ENCODE results near the gene MRPL46.

The MRPL46 gene

GRCh38 chr15:88428053-88428452 is 39.1 kb downstream of the MRPL46 start:
- no peak for TF ChIP-seq TAF1 (IDR thresholded peaks at IDR 0.05; ENCODE audit: borderline replicate concordance, insufficient read depth, low read length)
- no peak for TF ChIP-seq POLR2AphosphoS5 (IDR thresholded peaks at IDR 0.05; ENCODE audit: low read depth, low read length)
- no peak for TF ChIP-seq REST (IDR thresholded peaks at IDR 0.05; ENCODE audit: insufficient read depth in 1 of 2, low read depth in 2 of 2, low read length in 2 of 2)
- no peak for TF ChIP-seq SIN3A (IDR thresholded peaks at IDR 0.05; ENCODE audit: borderline replicate concordance, insufficient read depth, low read length)
- TF ChIP-seq FOXP2 (optimal IDR thresholded peaks at IDR 0.05; ENCODE audit: borderline replicate concordance, extremely low read depth, extremely low read length, insufficient read depth), result no peak

- no peak for TF ChIP-seq POLR2AphosphoS5 (IDR thresholded peaks at IDR 0.05; ENCODE audit: low read depth, low read length)
- no peak for TF ChIP-seq TAF1 (IDR thresholded peaks at IDR 0.05; ENCODE audit: borderline replicate concordance, insufficient read depth, low read length)
- TF ChIP-seq FOXP2 (optimal IDR thresholded peaks at IDR 0.05; ENCODE audit: borderline replicate concordance, extremely low read depth, extremely low read length, insufficient read depth), result no peak
- TF ChIP-seq SIN3A (IDR thresholded peaks at IDR 0.05; ENCODE audit: borderline replicate concordance, insufficient read depth, low read length), result no peak
- no peak for TF ChIP-seq REST (IDR thresholded peaks at IDR 0.05; ENCODE audit: insufficient read depth in 1 of 2, low read depth in 2 of 2, low read length in 2 of 2)
Measured at GRCh38 chr15:88426304-88426703, 40.9 kb downstream of the MRPL46 start.

GRCh38 chr15:88423331-88423730 is 43.9 kb downstream of the MRPL46 start:
- TF ChIP-seq FOXP2 (optimal IDR thresholded peaks at IDR 0.05; ENCODE audit: borderline replicate concordance, extremely low read depth, extremely low read length, insufficient read depth) (no peak), REST (IDR thresholded peaks at IDR 0.05; ENCODE audit: insufficient read depth in 1 of 2, low read depth in 2 of 2, low read length in 2 of 2) (no peak), SIN3A (IDR thresholded peaks at IDR 0.05; ENCODE audit: borderline replicate concordance, insufficient read depth, low read length) (no peak), TAF1 (IDR thresholded peaks at IDR 0.05; ENCODE audit: borderline replicate concordance, insufficient read depth, low read length) (no peak), POLR2AphosphoS5 (IDR thresholded peaks at IDR 0.05; ENCODE audit: low read depth, low read length) (no peak)

GRCh38 chr15:88419830-88420229 is 47.4 kb downstream of the MRPL46 start:
- TF ChIP-seq REST (IDR thresholded peaks at IDR 0.05; ENCODE audit: insufficient read depth in 1 of 2, low read depth in 2 of 2, low read length in 2 of 2) (no peak), SIN3A (IDR thresholded peaks at IDR 0.05; ENCODE audit: borderline replicate concordance, insufficient read depth, low read length) (no peak), POLR2AphosphoS5 (IDR thresholded peaks at IDR 0.05; ENCODE audit: low read depth, low read length) (no peak), TAF1 (IDR thresholded peaks at IDR 0.05; ENCODE audit: borderline replicate concordance, insufficient read depth, low read length) (no peak), FOXP2 (optimal IDR thresholded peaks at IDR 0.05; ENCODE audit: borderline replicate concordance, extremely low read depth, extremely low read length, insufficient read depth) (no peak)

Measured in PFSK-1 (cell line).